Measurements from ENCODE around the gene SLC43A3. TPM values are rescaled to one million over a fixed set of nuclear protein-coding genes. Genes with fewer than 3 reads are reported as not detected.
"Not testable (repeated sequence)": the region's sequence is repeated elsewhere in the genome, so short reads cannot be mapped to it uniquely, and the experiment has no call there.

The SLC43A3 gene
- total RNA-seq, 2 experiments from 2014 or later = 98.2 to 104 TPM

DNA sequence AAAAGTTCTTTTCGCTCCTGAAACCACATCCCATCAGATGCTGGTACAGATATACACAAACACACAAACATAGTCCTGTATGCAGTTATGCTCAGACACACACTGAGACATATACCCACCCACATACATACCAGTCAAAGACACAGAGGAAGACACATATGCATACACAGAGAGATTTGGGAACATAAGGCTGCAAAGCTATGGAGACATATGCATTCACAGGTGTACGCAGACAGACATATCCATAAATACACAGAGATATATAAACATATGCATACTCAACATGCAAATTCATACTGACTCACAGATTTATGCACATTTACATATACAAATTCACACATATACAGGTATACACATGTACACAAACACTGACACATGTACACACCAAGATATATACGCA, 52.0 kb downstream of the SLC43A3 start:
- POLR2A ChIA-PET = no interaction called here
- Mint-ChIP-seq H3K4me3 (no peak overlapping the region), H3K27me3 (peaks cover 1% of the 10 kb centered on the region), H3K9me3 (no peaks in the 10 kb centered on the region), H3K27ac (no peak overlapping the region), H3K36me3 (ENCODE audit: low read depth) (no peaks in the 10 kb centered on the region), H3K4me1 (no peaks in the 10 kb centered on the region)
- CTCF ChIA-PET = interaction anchor here (0.9 kb wide), 1 partner anchor 41 kb away, joined by 4 read pairs; no protein-coding TSS in a partner anchor
- no peak for DNase-seq

GRCh38 chr11:57373146-57373545, 53.8 kb downstream of the SLC43A3 start:
- CTCF ChIA-PET = interaction anchor here (1.3 kb wide), 1 partner anchor 11 kb away, joined by 4 read pairs; no protein-coding TSS in a partner anchor
- H3K4me3 Mint-ChIP-seq = no peak overlapping the region
- no peaks in the 10 kb centered on the region for H3K4me1 Mint-ChIP-seq
- DNase-seq = no peak
- H3K27ac Mint-ChIP-seq = no peak overlapping the region
- POLR2A ChIA-PET = no interaction called here
- H3K9me3 Mint-ChIP-seq = no peaks in the 10 kb centered on the region
- H3K27me3 Mint-ChIP-seq = peaks cover 1% of the 10 kb centered on the region
- H3K36me3 Mint-ChIP-seq (ENCODE audit: low read depth) = no peaks in the 10 kb centered on the region

DNA sequence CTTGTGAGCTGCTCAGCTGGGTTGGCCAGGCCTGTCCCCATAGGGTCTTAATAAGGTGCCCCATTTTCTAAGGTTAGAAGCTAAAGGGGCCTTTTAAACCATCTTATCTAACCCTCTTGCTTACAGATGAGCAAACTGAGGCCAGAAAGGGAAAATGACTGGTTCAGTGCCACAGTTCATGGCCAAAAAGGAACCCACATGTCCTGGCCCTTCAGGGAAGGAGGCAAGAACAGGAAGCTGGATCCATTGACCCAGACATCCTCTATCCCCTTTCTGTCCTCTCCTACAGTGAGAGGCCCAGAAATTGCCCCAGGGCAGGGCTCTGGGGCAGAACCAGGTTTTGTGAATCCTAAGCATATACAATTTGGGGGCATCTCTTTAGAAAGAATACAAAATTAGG, 56.0 kb downstream of the SLC43A3 start:
- ChIA-PET POLR2A (no interaction called here), CTCF (interaction anchor here (0.6 to 2.1 kb wide), 3 partner anchors 18 to 25 kb away, joined by 3 to 4 read pairs (median 3); no protein-coding TSS in a partner anchor)
- Mint-ChIP-seq H3K4me3 (no peak overlapping the region), H3K9me3 (no peaks in the 10 kb centered on the region), H3K27me3 (no peaks in the 10 kb centered on the region), H3K36me3 (ENCODE audit: low read depth) (no peaks in the 10 kb centered on the region), H3K27ac (no peak overlapping the region), H3K4me1 (no peaks in the 10 kb centered on the region)
- no peak for DNase-seq

DNA sequence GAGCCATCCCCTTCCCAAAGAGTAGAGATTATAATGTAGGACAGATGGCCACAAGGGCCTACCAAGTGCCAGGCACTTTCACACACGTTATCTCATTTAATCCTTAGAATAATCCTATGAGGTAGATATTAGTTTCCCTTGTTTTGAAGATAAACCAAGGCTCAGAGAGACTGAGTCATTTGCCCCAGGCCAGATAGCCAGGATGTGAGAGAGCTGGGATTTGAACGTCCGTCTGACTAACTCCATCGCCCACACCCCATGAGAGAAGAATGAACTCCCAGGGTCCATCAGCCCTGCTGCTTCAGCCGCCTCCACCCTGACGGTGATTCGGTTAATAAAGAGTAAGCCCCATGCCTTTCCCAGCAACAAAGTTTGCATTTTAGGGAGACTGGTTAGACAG, 56.7 kb downstream of the SLC43A3 start:
- Mint-ChIP-seq H3K27ac (no peak overlapping the region), H3K4me1 (no peaks in the 10 kb centered on the region), H3K4me3 (no peak overlapping the region), H3K36me3 (ENCODE audit: low read depth) (no peaks in the 10 kb centered on the region), H3K9me3 (no peaks in the 10 kb centered on the region), H3K27me3 (no peaks in the 10 kb centered on the region)
- no peak for DNase-seq
- POLR2A ChIA-PET = no interaction called here
- CTCF ChIA-PET = interaction anchor here (0.6 to 2.1 kb wide), 3 partner anchors 25 to 486 kb away, joined by 3 to 4 read pairs (median 3); no protein-coding TSS in a partner anchor

DNA sequence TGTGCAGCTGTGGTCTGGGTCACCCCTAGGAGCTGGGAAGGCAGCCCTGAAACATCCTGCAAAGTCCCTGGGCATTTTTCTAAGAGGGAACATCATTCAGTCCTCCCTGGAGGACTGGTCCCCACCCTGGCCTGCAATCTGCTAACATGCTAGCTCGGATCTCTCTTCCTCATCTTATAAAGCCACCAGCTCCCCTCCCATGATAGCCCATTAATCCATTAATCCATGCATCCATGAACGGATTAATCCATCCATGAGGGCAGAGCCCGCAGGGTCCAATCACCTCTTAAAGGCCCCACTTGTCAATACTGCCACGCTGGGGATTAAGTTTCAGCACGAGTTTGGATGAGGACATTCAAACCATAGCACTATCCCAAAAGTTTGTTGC, 58.1 kb downstream of the SLC43A3 start:
- Mint-ChIP-seq H3K27me3 (no peaks in the 10 kb centered on the region), H3K36me3 (ENCODE audit: low read depth) (no peaks in the 10 kb centered on the region), H3K27ac (peak overlapping the region; percentile 19), H3K4me3 (no peak overlapping the region), H3K9me3 (no peaks in the 10 kb centered on the region), H3K4me1 (no peaks in the 10 kb centered on the region)
- no peak for DNase-seq
- POLR2A ChIA-PET = no interaction called here
- CTCF ChIA-PET = interaction anchor here (0.6 to 1.0 kb wide), 2 partner anchors 9 to 19 kb away, joined by 3 to 4 read pairs; no protein-coding TSS in a partner anchor

DNA sequence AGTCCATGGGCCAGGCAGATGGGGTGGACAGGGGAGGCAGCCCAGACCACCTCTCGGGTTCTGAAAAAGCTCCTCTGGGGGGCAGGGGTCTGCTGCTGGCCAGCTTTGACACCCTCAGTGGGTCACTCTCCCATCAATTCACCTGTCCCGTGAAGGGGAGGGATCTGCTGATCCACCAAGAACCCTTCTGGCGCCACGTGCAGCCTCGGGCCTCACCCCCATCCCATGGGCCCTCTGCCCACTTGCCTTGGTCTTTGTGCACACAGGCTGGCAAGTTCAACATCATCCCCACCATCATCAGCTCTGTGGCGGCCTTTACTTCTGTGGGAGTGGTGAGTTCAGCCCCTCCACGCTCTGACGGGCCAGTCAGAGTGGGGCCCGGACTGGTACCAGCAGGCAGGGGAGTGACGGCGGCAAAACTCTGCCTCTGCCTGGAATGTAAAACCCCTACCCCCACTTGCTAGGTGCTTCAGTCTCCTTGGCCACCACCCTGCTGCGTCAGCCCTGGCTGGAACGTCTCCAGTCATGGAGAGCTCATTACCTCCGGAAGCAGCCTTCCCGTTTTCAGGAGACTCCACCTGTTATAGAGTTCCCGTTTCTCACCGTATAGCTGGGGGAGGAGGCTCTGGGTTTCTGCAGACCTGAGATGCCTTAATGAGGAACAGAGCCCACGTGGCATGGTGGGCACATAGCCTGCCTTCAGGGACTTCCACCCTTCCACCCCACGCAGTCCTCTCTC, 58.6 kb downstream of the SLC43A3 start:
- Mint-ChIP-seq H3K4me3 (no peak overlapping the region), H3K27ac (peak overlapping the region; percentile 19), H3K27me3 (no peaks in the 10 kb centered on the region), H3K9me3 (no peaks in the 10 kb centered on the region), H3K4me1 (no peaks in the 10 kb centered on the region), H3K36me3 (ENCODE audit: low read depth) (no peaks in the 10 kb centered on the region)
- ChIA-PET CTCF (interaction anchor here (0.6 to 1.0 kb wide), 2 partner anchors 10 to 18 kb away, joined by 3 to 4 read pairs; no protein-coding TSS in a partner anchor), POLR2A (no interaction called here)
- DNase-seq = no peak

DNA sequence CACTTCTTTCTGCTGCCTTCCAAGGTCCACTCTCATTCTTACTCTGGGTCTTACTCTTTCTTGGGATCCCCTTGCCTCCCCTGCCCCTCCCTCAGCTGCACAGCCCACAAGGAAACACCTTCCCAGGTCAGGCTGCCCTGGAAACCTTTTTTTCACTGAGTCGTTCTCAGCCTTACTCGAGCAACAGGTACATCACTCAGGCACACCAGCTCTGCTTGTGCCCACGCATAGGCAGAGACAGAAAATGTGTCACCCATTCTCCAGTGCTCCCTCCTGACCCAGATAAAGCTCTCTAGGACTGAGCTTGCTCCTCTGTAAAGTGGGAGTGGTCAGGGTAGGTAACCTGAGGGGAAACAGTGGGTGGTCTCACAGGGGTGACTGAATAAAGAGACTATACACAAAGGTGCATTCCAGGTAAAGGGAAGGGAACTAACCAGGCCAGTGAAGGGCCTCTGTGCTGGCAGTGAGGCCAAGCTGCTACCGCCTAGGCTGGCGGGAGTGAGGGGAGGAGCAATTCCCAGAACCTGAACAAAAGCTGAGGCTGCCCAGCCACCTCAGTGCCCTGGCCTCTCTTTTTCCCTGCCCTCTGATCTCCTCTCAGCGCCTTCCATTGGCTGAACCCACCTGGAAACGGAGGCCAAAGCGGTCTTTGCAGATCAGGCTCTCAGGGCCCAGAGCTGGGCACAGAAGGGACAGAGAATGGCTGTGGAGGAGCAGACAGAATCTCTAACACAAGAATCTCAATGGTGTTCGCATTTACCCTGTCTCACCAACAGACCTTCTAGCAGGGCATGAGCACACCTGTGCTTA, 61.9 kb downstream of the SLC43A3 start:
- ChIA-PET CTCF (interaction anchor here (0.8 to 1.3 kb wide), 2 partner anchors 28 to 81 kb away, joined by 3 read pairs; no protein-coding TSS in a partner anchor), POLR2A (no interaction called here)
- no peaks in the 10 kb centered on the region for H3K9me3 Mint-ChIP-seq
- no peak overlapping the region for H3K27ac Mint-ChIP-seq
- H3K4me1 Mint-ChIP-seq = no peaks in the 10 kb centered on the region
- no peaks in the 10 kb centered on the region for H3K27me3 Mint-ChIP-seq
- no peaks in the 10 kb centered on the region for H3K36me3 Mint-ChIP-seq (ENCODE audit: low read depth)
- DNase-seq = no peak
- H3K4me3 Mint-ChIP-seq = no peak overlapping the region

DNA sequence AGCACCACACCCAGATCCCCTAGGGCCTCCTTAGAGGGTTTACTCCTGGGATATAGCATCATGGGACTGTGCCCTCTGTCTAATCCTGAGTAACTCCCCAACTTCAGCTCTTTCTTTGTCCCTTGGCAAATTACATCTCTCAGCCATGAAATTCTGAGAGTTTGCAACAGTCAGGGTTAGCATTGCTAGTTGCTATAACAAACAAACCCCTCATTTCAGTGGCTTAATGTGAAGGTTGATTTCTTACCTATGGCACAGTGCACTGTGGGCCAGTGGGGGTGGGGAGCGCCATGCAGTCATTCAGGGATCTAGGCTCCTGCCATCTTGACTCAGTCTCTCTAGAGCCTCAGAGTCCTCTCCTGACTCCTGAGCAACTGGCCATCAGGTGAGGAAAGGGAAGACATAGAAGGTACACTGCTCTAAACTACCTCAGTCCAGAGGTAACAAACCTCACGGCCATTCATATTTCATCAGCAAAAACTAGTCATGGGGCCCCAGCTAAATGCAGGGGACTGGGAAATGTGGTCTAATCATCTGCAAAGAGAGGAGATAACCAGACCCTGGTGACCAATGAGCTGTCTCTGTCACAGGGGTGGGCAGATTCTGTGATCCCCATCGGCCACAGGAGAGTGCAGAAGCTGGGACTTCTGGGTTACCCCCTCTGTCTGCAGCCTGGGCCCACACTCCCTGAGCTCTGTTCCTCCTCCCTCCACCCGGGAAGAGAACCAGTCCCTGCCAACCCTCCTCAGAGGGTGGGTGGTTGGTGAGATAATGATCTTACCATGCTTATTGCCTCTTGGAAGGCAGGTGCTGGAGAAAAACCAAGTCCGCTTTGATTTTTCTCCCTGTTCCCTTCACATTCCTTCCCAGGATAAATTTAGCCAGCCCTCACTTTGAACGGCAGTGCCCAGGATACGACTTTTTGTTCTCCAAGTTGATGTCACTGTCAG, 63.5 kb downstream of the SLC43A3 start:
- Mint-ChIP-seq H3K9me3 (no peaks in the 10 kb centered on the region), H3K27me3 (no peaks in the 10 kb centered on the region), H3K27ac (no peak overlapping the region), H3K4me3 (no peak overlapping the region), H3K4me1 (no peaks in the 10 kb centered on the region), H3K36me3 (ENCODE audit: low read depth) (no peaks in the 10 kb centered on the region)
- CTCF ChIA-PET = interaction anchor here (1.2 to 1.7 kb wide), 3 partner anchors 10 to 30 kb away, joined by 3 to 4 read pairs (median 3); no protein-coding TSS in a partner anchor
- POLR2A ChIA-PET = no interaction called here
- no peak for DNase-seq

GRCh38 chr11:57361926-57362325, 65.0 kb downstream of the SLC43A3 start:
- DNase-seq = no peak
- H3K4me1 Mint-ChIP-seq = no peaks in the 10 kb centered on the region
- H3K27me3 Mint-ChIP-seq = no peaks in the 10 kb centered on the region
- ChIA-PET POLR2A (no interaction called here), CTCF (interaction anchor here (0.6 to 1.7 kb wide), 4 partner anchors 11 to 341 kb away, joined by 3 to 4 read pairs (median 3); no protein-coding TSS in a partner anchor)
- H3K27ac Mint-ChIP-seq = no peak overlapping the region
- no peaks in the 10 kb centered on the region for H3K36me3 Mint-ChIP-seq (ENCODE audit: low read depth)
- H3K4me3 Mint-ChIP-seq = no peak overlapping the region
- no peaks in the 10 kb centered on the region for H3K9me3 Mint-ChIP-seq

GRCh38 chr11:57361420-57361819, 65.5 kb downstream of the SLC43A3 start:
- H3K4me3 Mint-ChIP-seq; H3K27ac Mint-ChIP-seq; H3K9me3 Mint-ChIP-seq; DNase-seq; H3K27me3 Mint-ChIP-seq; H3K4me1 Mint-ChIP-seq; H3K36me3 Mint-ChIP-seq (ENCODE audit: low read depth); POLR2A ChIA-PET: not testable (repeated sequence)
- CTCF ChIA-PET = interaction anchor here (0.9 kb wide), 1 partner anchor 132 kb away, joined by 3 read pairs; no protein-coding TSS in a partner anchor

GRCh38 chr11:57360991-57361390, 65.9 kb downstream of the SLC43A3 start:
- peaks cover 8% of the 10 kb centered on the region for H3K27me3 Mint-ChIP-seq
- no peaks in the 10 kb centered on the region for H3K9me3 Mint-ChIP-seq
- CTCF ChIA-PET = interaction anchor here (0.6 to 1.3 kb wide), 3 partner anchors 81 to 132 kb away, joined by 3 to 8 read pairs (median 3); no protein-coding TSS in a partner anchor
- H3K4me3 Mint-ChIP-seq = no peak overlapping the region
- POLR2A ChIA-PET = no interaction called here
- DNase-seq = no peak
- H3K27ac Mint-ChIP-seq = no peak overlapping the region
- no peaks in the 10 kb centered on the region for H3K36me3 Mint-ChIP-seq (ENCODE audit: low read depth)
- peaks cover 4% of the 10 kb centered on the region for H3K4me1 Mint-ChIP-seq
